LNCaP clone FGC (cell line): ENCODE data around the gene OR7D2.
"Not testable (repeated sequence)": the region's sequence is repeated elsewhere in the genome, so short reads cannot be mapped to it uniquely, and the experiment has no call there.

Experiments used
- DNase-seq: peaks from one replicate; pipeline ENCODE4 v3.0.0-alpha.2; 2011; ENCODE audit warnings: low read depth
- H3K4me3 ChIP-seq: 2 replicates; pipeline ENCODE4 v1.5.1; 2011; ENCODE audit warnings: mild to moderate bottlenecking, low read depth, low read length, control low read depth
- TF ChIP-seq, protein P1 (sequence below): IDR thresholded peaks from 2 replicates; pipeline ENCODE4 v1.5.1; 2012; ENCODE audit warnings: mild to moderate bottlenecking; ENCODE audit not compliant: control insufficient read depth, insufficient read depth; ENCODE audit errors: extremely low read depth

OR7D2 gene

DNA sequence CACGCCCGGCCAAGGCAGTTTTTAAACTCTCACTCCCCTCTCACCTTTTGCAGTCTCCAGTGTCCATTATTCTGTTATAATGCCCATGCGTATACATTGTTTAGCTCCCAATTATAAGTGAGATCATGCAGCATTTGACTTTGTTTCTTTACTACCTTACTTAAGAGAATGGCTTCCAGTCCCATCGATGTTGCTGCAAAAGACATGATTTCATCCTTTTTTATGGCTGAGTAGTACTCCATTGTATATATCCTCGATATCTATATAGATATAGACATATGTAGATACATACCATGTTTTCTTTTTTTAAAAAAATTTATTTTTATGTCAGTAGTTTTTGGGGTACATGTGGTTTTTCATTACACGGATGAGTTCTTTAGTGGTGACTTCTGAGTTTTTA, 8.4 kb downstream of the OR7D2 start:
- TF ChIP-seq, protein P1, sequence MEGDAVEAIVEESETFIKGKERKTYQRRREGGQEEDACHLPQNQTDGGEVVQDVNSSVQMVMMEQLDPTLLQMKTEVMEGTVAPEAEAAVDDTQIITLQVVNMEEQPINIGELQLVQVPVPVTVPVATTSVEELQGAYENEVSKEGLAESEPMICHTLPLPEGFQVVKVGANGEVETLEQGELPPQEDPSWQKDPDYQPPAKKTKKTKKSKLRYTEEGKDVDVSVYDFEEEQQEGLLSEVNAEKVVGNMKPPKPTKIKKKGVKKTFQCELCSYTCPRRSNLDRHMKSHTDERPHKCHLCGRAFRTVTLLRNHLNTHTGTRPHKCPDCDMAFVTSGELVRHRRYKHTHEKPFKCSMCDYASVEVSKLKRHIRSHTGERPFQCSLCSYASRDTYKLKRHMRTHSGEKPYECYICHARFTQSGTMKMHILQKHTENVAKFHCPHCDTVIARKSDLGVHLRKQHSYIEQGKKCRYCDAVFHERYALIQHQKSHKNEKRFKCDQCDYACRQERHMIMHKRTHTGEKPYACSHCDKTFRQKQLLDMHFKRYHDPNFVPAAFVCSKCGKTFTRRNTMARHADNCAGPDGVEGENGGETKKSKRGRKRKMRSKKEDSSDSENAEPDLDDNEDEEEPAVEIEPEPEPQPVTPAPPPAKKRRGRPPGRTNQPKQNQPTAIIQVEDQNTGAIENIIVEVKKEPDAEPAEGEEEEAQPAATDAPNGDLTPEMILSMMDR: no peak
- DNase-seq: no peak
- H3K4me3 ChIP-seq: no peak overlapping the region

DNA sequence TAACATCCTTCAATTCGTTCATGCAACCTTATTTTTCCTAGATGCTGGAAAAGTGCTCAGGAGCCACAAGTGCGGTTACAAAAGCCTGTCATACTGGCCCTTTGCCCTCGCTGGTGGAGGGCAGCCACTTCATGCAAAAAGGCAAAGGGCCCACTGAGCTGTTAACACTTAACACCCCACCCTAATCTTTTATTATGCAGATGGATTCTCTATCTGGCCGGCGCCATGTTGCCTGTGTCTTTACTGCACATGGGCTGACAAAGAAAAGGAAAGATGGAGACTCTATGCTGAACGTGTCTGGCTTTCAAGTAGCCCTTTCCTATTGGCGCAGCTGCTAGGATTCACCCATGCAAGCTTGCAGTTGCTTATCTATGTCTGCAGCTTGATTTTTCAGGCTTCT, 10.8 kb downstream of the OR7D2 start:
- no peak for DNase-seq
- no peak overlapping the region for H3K4me3 ChIP-seq
- TF ChIP-seq, protein P1: no peak

DNA sequence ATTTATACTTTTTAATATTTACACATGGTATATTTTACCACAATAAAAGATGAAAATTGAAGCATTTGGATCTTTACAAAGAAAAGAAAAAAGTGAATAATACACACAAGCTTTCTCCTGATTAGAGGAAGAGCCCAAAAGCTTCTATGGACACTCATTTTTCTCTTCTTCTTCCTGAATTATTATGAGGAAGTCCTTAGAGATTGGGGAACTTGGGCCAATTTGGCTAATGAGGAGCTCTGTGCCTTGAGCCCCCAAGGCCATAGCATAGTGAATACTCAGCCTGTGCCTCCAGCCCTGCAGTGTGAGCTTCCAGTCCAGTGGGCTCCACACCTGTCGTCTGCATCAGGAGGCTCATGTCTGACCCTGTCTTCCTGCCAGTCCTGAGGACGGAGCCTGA, 19.3 kb downstream of the OR7D2 start:
- H3K4me3 ChIP-seq, DNase-seq: not testable (repeated sequence)

DNA sequence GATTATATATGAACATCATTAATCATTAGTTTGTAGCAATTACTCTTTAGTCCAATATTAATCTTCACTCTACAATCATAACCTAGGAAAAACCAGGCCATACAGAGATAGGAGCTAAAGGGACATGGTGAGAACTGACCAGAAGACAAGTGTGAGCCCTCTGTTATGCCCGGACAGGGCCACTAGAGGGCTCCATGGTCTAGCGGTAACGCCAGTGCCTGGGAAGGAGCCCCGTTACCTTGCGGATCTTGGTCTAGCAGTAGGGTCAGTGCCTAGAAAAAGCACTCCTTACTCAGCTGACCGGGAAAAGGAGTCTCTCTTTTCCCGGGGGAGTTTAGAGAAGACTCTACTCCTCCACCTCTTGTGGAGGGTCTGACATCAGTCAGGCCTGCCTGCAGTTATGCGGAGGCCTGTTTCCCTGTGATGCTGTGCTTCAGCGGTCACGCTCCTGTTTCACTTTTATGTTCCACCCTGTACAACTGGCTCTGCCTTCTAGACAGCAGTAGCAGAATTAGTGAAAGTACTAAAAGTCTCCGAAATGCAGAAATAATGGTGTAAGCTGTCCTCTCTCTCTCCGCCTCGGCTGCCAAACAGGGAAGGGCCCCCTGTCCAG, 26.8 kb downstream of the OR7D2 start:
- H3K4me3 ChIP-seq: 0 out of 2 replicates have a peak overlapping the region, but pooled peaks have one; percentile 1
- TF ChIP-seq, protein P1: peak; percentile 94
- peak; percentile 8 for DNase-seq

DNA sequence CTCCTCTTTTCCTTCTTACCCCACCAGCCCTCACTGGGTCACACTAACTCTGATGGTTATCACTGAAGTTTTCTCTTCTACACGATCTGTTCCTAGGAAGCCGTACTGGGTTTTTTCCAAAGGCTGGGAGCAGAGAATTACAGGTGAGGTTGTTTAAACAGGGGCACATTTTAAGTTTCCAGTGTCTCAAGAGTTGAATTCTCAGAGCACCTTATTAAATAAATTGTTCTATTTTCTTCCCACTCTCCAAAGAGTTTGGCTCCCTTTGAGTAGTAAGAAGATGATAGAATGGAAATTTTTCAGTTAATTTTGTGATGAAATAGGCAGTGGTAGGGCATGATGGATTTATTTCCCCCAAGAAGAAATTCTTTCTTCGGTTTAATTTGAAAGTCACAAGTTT, 40.7 kb downstream of the OR7D2 start, which contains the start of gene OR7D4:
TSS of gene OR7D4 (minus strand) at position 101 of the 400 bp plus-strand sequence. CDS start 4,752 bp downstream, outside the sequence.
- no peak within 1 kb of the TSS for H3K4me3 ChIP-seq
- TF ChIP-seq, protein P1: no peak
- DNase-seq: no peak
